Measurements from ENCODE around the gene LIG1.

LIG1 gene

GRCh38 chr19:48149430-48149829 is 20.7 kb downstream of the LIG1 start:
- Histone ChIP-seq H3K27ac (ENCODE audit: low read depth, low read length) (no peak overlapping the region), H2AFZ (ENCODE audit: low read length, unreplicated experiment) (no peak overlapping the region), H3K79me2 (ENCODE audit: control insufficient read depth, insufficient read depth, low read length, unreplicated experiment) (no peaks in the 10 kb centered on the region), H3K36me3 (ENCODE audit: insufficient read depth, low read length) (no peaks in the 10 kb centered on the region), H3K27me3 (ENCODE audit: insufficient read depth, low read length) (no peaks in the 10 kb centered on the region), H3K4me3 (ENCODE audit: low read depth, low read length) (no peak overlapping the region), H3K4me1 (ENCODE audit: control insufficient read depth, insufficient read depth, low read length, unreplicated experiment) (no peaks in the 10 kb centered on the region)

- H3K79me2 ChIP-seq (ENCODE audit: control insufficient read depth, insufficient read depth, low read length, unreplicated experiment): no peaks in the 10 kb centered on the region
- H3K4me1 ChIP-seq (ENCODE audit: control insufficient read depth, insufficient read depth, low read length, unreplicated experiment): no peaks in the 10 kb centered on the region
- H2AFZ ChIP-seq (ENCODE audit: low read length, unreplicated experiment): no peak overlapping the region
- no peak overlapping the region for H3K4me3 ChIP-seq (ENCODE audit: low read depth, low read length)
- no peaks in the 10 kb centered on the region for H3K36me3 ChIP-seq (ENCODE audit: insufficient read depth, low read length)
- no peak overlapping the region for H3K27ac ChIP-seq (ENCODE audit: low read depth, low read length)
- H3K27me3 ChIP-seq (ENCODE audit: insufficient read depth, low read length): no peaks in the 10 kb centered on the region
These were observed 21.6 kb downstream of the LIG1 start for GRCh38 chr19:48148576-48148975.

GRCh38 chr19:48147597-48148175 is 22.5 kb downstream of the LIG1 start:
- H3K4me1 ChIP-seq (ENCODE audit: control insufficient read depth, insufficient read depth, low read length, unreplicated experiment): no peaks in the 10 kb centered on the region
- H3K27ac ChIP-seq (ENCODE audit: low read depth, low read length): no peak overlapping the region
- no peak overlapping the region for H3K4me3 ChIP-seq (ENCODE audit: low read depth, low read length)
- no peaks in the 10 kb centered on the region for H3K36me3 ChIP-seq (ENCODE audit: insufficient read depth, low read length)
- H3K27me3 ChIP-seq (ENCODE audit: insufficient read depth, low read length): no peaks in the 10 kb centered on the region
- no peak overlapping the region for H2AFZ ChIP-seq (ENCODE audit: low read length, unreplicated experiment)
- no peaks in the 10 kb centered on the region for H3K79me2 ChIP-seq (ENCODE audit: control insufficient read depth, insufficient read depth, low read length, unreplicated experiment)

DNA sequence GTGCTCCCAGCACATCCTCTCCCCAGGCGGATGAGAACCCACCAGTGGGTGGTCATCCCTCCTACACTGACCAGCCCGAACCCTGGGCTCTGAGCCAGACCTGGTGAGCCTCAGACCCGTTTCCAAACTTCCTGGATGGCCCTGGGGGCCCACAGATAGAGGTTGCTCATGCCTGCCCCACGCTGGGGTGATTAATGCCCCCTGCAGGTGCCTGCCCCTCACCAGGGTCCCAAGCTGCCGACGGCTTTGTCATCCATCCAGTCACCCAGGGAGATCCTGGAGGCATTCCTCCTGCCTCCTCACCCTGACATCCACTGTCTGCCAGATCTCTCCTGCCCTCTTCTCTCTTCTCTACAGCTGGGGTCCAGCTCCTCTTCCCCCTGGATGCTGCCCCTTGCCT is 31.1 kb downstream of the LIG1 start:
- no peaks in the 10 kb centered on the region for H3K36me3 ChIP-seq (ENCODE audit: insufficient read depth, low read length)
- H3K27ac ChIP-seq (ENCODE audit: low read depth, low read length): no peak overlapping the region
- no peak overlapping the region for H2AFZ ChIP-seq (ENCODE audit: low read length, unreplicated experiment)
- no peaks in the 10 kb centered on the region for H3K79me2 ChIP-seq (ENCODE audit: control insufficient read depth, insufficient read depth, low read length, unreplicated experiment)
- no peaks in the 10 kb centered on the region for H3K27me3 ChIP-seq (ENCODE audit: insufficient read depth, low read length)
- no peaks in the 10 kb centered on the region for H3K4me1 ChIP-seq (ENCODE audit: control insufficient read depth, insufficient read depth, low read length, unreplicated experiment)
- H3K4me3 ChIP-seq (ENCODE audit: low read depth, low read length): no peak overlapping the region

GRCh38 chr19:48137411-48137810 is 32.7 kb downstream of the LIG1 start:
- H3K27ac ChIP-seq (ENCODE audit: low read depth, low read length): no peak overlapping the region
- H3K79me2 ChIP-seq (ENCODE audit: control insufficient read depth, insufficient read depth, low read length, unreplicated experiment): no peaks in the 10 kb centered on the region
- H3K4me3 ChIP-seq (ENCODE audit: low read depth, low read length): no peak overlapping the region
- H2AFZ ChIP-seq (ENCODE audit: low read length, unreplicated experiment): no peak overlapping the region
- no peaks in the 10 kb centered on the region for H3K36me3 ChIP-seq (ENCODE audit: insufficient read depth, low read length)
- H3K4me1 ChIP-seq (ENCODE audit: control insufficient read depth, insufficient read depth, low read length, unreplicated experiment): no peaks in the 10 kb centered on the region
- no peaks in the 10 kb centered on the region for H3K27me3 ChIP-seq (ENCODE audit: insufficient read depth, low read length)

DNA sequence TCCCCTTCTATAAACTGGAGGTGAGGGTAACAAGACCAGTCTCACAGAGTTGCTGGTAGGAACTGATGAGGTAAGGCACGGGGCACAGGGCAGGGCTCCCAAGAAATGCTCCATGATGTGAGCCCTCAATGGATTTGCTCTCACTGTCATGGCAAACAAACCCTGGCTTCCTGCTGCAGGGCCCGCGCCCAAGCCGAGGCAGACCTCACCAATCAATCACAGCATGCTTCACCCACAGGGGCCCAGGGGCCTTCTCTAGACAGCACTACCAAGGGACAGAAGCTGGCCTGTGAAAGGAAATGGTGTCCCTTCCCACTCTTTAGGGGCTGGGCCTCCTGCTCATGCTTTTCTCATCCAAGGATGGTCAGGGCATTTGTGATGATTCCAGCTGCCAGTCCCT is 33.6 kb downstream of the LIG1 start:
- no peaks in the 10 kb centered on the region for H3K36me3 ChIP-seq (ENCODE audit: insufficient read depth, low read length)

DNA sequence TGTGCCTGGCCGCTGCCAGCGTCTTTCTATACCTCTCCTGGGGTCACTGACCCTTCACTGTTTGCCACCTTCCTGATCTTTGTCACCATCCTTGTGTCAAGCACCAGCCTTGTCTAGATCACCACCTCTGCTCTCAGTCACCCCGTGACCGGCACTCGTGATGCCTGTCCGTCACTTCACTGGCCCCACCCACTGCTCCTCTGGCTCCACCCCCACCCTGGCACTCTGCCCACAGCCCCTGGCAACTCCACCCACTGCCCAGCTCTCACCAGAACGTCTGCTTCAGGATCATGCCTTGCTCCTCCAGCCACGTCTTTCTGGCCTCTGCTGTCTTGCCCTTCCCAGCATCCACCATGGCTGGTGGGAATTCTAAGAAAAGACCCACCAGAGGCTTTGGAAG is 34.7 kb downstream of the LIG1 start:
- H3K4me1 ChIP-seq (ENCODE audit: control insufficient read depth, insufficient read depth, low read length, unreplicated experiment): no peaks in the 10 kb centered on the region
- H2AFZ ChIP-seq (ENCODE audit: low read length, unreplicated experiment): no peak overlapping the region
- H3K27ac ChIP-seq (ENCODE audit: low read depth, low read length): no peak overlapping the region
- H3K36me3 ChIP-seq (ENCODE audit: insufficient read depth, low read length): no peaks in the 10 kb centered on the region
- H3K79me2 ChIP-seq (ENCODE audit: control insufficient read depth, insufficient read depth, low read length, unreplicated experiment): no peaks in the 10 kb centered on the region
- H3K27me3 ChIP-seq (ENCODE audit: insufficient read depth, low read length): no peaks in the 10 kb centered on the region
- no peak overlapping the region for H3K4me3 ChIP-seq (ENCODE audit: low read depth, low read length)

More for the DNA sequence above, 33.6 kb downstream of the LIG1 start:
- no peak overlapping the region for H3K27ac ChIP-seq (ENCODE audit: low read depth, low read length)
- H2AFZ ChIP-seq (ENCODE audit: low read length, unreplicated experiment): no peak overlapping the region
- H3K4me1 ChIP-seq (ENCODE audit: control insufficient read depth, insufficient read depth, low read length, unreplicated experiment): no peaks in the 10 kb centered on the region
- no peaks in the 10 kb centered on the region for H3K27me3 ChIP-seq (ENCODE audit: insufficient read depth, low read length)
- H3K4me3 ChIP-seq (ENCODE audit: low read depth, low read length): no peak overlapping the region
- H3K79me2 ChIP-seq (ENCODE audit: control insufficient read depth, insufficient read depth, low read length, unreplicated experiment): no peaks in the 10 kb centered on the region

- H3K4me1 ChIP-seq (ENCODE audit: control insufficient read depth, insufficient read depth, low read length, unreplicated experiment): no peaks in the 10 kb centered on the region
- no peak overlapping the region for H3K4me3 ChIP-seq (ENCODE audit: low read depth, low read length)
- H2AFZ ChIP-seq (ENCODE audit: low read length, unreplicated experiment): no peak overlapping the region
- H3K79me2 ChIP-seq (ENCODE audit: control insufficient read depth, insufficient read depth, low read length, unreplicated experiment): no peaks in the 10 kb centered on the region
- H3K27ac ChIP-seq (ENCODE audit: low read depth, low read length): no peak overlapping the region
- H3K27me3 ChIP-seq (ENCODE audit: insufficient read depth, low read length): no peaks in the 10 kb centered on the region
- no peaks in the 10 kb centered on the region for H3K36me3 ChIP-seq (ENCODE audit: insufficient read depth, low read length)
These were observed 37.0 kb downstream of the LIG1 start for GRCh38 chr19:48133094-48133493.

- Histone ChIP-seq H3K4me3 (ENCODE audit: low read depth, low read length) (no peak overlapping the region), H3K4me1 (ENCODE audit: control insufficient read depth, insufficient read depth, low read length, unreplicated experiment) (peaks cover 5% of the 10 kb centered on the region), H3K27ac (ENCODE audit: low read depth, low read length) (no peak overlapping the region), H3K27me3 (ENCODE audit: insufficient read depth, low read length) (no peaks in the 10 kb centered on the region), H3K79me2 (ENCODE audit: control insufficient read depth, insufficient read depth, low read length, unreplicated experiment) (no peaks in the 10 kb centered on the region), H2AFZ (ENCODE audit: low read length, unreplicated experiment) (no peak overlapping the region), H3K36me3 (ENCODE audit: insufficient read depth, low read length) (0 out of 2 replicates have a peak, but pooled peaks cover 1% of the 10 kb centered on the region)
These were observed 42.6 kb downstream of the LIG1 start for GRCh38 chr19:48127561-48127960.

- peaks cover 5% of the 10 kb centered on the region for H3K4me1 ChIP-seq (ENCODE audit: control insufficient read depth, insufficient read depth, low read length, unreplicated experiment)
- H2AFZ ChIP-seq (ENCODE audit: low read length, unreplicated experiment): no peak overlapping the region
- no peak overlapping the region for H3K4me3 ChIP-seq (ENCODE audit: low read depth, low read length)
- no peaks in the 10 kb centered on the region for H3K27me3 ChIP-seq (ENCODE audit: insufficient read depth, low read length)
- H3K36me3 ChIP-seq (ENCODE audit: insufficient read depth, low read length): 0 out of 2 replicates have a peak, but pooled peaks cover 3% of the 10 kb centered on the region
- no peaks in the 10 kb centered on the region for H3K79me2 ChIP-seq (ENCODE audit: control insufficient read depth, insufficient read depth, low read length, unreplicated experiment)
- H3K27ac ChIP-seq (ENCODE audit: low read depth, low read length): no peak overlapping the region
These were observed 46.1 kb downstream of the LIG1 start for GRCh38 chr19:48123907-48124651.

GRCh38 chr19:48122421-48122820 is 47.7 kb downstream of the LIG1 start:
- Histone ChIP-seq H3K36me3 (ENCODE audit: insufficient read depth, low read length) (0 out of 2 replicates have a peak, but pooled peaks cover 3% of the 10 kb centered on the region), H2AFZ (ENCODE audit: low read length, unreplicated experiment) (no peak overlapping the region), H3K4me3 (ENCODE audit: low read depth, low read length) (no peak overlapping the region), H3K27me3 (ENCODE audit: insufficient read depth, low read length) (no peaks in the 10 kb centered on the region), H3K79me2 (ENCODE audit: control insufficient read depth, insufficient read depth, low read length, unreplicated experiment) (no peaks in the 10 kb centered on the region), H3K4me1 (ENCODE audit: control insufficient read depth, insufficient read depth, low read length, unreplicated experiment) (peaks cover 5% of the 10 kb centered on the region), H3K27ac (ENCODE audit: low read depth, low read length) (no peak overlapping the region)

Measured in ACC112 (cell line).